Activated CD8-positive, alpha-beta memory T cell treated with anti-CD3 and anti-CD28 coated beads for 48 hours (primary cell): Measurements from ENCODE around the gene HOXD10.

Experiments
- DNase-seq, 3 experiments: peaks; one replicate each; pipeline ENCODE4 v3.0.0-alpha.2; 2020; ENCODE audit warnings: low read depth in 2 of 3, low spot score in 2 of 3

Gene HOXD10

DNA sequence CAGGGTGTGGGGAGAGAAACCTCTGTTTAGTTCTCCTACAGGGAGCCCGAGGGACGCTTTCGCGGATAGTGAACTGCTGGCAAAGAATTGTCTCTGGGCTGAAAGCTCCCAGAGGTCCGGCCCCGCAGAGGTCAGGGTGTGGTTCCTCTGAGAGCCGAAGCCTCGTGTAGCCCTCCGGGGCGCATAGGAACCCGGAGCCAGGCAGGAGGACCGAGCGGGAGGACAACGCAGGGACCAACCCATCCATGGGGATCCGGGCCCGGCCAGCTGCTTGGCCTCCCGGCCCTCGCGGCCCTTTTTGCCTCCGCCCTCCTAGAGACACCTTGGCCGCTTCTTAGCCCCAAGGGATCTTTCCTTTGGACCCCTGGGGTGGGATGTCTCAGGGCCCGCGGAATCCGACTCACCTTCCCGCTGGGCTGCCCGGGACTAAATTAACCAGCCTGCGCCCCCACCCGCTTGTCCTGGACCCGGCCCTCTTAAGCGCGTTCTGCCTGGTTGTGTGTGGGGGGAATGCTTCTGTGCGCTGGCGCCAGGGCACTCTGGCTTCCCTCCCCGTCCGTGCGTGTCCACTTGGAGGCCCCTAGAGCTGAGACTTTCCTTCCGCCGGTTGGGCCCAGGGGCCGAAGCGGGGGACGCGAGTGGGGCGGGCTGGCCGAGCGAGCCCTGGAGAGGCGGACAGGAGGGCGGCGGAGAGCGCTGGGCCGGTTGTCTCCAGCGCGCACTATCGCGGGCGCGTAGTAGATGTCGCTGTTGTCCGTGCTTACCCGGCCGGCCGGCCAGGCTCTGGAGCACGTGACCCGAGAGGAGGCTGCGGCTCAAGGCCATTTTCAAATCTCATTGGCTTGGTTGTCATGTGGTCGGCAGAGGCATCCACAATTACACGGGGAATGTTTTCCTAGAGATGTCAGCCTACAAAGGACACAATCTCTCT is at the start of gene HOXD10:
Gene HOXD10 (plus strand): TSS at position 896 of the 931 bp plus-strand sequence. CDS start 56 bp downstream, outside the sequence.
- DNase-seq: no peak

DNA sequence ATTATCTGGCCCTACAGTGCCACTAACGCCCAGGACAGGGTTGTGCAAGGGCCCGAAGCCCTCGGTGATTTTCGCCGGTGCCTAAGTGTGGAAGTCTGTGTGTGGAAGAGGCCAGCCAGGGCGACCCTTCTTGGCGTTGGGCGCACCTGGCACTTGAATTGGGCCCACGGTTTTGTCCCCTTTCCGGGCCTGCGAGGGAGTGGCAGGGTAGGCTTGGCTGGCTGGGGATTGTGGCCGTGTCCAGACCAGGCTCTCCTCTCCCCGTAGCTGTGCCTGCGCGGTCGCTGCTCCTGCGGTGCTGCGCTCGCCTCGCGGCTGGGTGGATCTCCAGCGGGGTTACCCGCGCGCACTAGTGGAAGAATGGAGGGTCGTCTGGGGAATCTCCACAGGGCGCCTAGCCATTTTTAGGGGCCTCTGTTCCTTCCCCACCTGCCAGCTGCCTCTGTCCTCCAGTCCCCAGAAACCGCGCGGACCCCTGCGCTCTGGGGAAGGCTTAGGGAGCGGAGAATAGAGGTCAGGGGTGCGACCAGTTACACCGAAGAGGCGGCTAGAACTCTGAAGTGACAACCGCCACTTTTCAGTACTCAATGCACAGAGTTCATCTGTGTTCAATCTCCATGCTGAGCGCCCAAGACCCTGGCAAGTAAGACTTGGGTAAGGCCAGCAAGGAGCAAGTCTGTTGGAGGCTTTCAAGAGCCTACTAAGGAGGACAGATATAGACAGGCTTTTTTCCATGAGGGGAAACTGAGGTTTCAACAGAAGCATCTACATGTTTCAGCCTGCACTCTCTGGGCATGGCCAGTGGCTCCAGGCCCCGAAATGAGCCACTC is 48.8 kb upstream of the HOXD10 start:
- no peak for DNase-seq

DNA sequence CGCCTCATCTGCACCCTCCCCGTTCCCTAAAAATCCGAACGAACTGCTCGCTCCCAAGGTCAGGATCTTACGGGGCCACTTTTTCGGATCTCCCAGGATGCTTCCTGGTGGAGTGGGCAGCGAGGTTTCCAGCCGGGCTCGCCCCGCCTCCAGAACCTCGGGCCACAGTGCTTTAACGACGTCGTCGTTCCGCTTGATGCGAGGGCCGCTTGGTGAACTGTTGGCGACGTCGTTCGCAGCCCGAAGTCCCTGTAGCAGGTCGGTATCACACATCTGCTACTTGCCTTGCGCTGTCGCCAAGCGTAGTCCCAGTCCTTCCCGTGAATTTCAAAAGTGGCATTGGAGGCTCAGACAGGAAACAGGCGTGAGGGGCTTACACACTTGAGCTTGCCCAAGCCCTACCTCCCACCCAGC is 48.2 kb upstream of the HOXD10 start:
- no peak for DNase-seq

GRCh38 chr2:176071330-176072291 is 45.0 kb upstream of the HOXD10 start:
- no peak for DNase-seq

- no peak for DNase-seq
Measured at GRCh38 chr2:176072292-176072669, 44.3 kb upstream of the HOXD10 start.

GRCh38 chr2:176072951-176073904 is 43.4 kb upstream of the HOXD10 start:
- no peak for DNase-seq

DNA sequence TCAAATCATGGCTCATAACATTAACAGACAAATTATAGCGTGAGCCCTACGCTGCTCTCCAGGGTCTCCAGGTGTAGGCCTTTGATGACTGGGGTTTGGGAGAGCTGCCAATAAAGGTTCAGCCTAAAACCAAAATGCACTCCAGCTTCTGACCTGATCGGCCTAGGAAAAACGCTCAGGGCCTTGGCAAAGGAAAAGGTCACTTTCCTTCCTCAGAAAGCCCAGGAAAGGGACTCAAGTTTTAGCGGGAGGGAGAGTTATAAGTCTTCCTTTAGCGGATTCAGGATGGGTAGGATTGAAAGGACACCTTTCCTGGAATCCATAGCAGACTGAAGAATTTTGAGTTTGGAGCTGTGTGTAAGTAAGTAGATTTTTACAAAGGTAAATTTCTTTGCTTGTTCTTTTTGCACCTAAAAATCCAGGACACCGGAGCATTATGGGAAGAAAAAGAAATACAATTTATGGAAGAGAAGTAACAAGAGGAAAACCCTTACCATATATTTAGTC is 41.6 kb upstream of the HOXD10 start:
- DNase-seq: no peak

DNA sequence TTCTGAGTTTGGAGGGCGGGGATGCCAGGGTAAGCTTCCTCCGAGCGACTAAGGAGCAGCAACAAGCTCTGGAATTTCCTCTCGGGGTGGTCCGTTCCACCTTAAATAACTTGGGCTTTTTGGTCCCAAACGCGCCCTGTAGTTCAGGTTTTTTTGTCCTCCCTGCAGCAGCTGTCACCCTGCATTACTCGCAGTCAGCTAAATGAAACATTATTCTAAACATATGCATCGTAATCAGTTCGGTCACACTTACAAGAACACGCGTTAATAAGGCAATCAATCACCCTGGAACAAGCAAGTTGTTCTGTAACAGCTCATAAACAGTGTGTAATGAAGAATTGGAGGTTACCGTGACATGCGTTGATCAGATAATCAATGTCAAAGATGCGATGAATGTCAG is 41.1 kb upstream of the HOXD10 start:
- DNase-seq: no peak

- DNase-seq: no peak
Measured at GRCh38 chr2:176076063-176076462, 40.5 kb upstream of the HOXD10 start.

GRCh38 chr2:176076796-176077195 is 39.8 kb upstream of the HOXD10 start:
- DNase-seq: no peak

DNA sequence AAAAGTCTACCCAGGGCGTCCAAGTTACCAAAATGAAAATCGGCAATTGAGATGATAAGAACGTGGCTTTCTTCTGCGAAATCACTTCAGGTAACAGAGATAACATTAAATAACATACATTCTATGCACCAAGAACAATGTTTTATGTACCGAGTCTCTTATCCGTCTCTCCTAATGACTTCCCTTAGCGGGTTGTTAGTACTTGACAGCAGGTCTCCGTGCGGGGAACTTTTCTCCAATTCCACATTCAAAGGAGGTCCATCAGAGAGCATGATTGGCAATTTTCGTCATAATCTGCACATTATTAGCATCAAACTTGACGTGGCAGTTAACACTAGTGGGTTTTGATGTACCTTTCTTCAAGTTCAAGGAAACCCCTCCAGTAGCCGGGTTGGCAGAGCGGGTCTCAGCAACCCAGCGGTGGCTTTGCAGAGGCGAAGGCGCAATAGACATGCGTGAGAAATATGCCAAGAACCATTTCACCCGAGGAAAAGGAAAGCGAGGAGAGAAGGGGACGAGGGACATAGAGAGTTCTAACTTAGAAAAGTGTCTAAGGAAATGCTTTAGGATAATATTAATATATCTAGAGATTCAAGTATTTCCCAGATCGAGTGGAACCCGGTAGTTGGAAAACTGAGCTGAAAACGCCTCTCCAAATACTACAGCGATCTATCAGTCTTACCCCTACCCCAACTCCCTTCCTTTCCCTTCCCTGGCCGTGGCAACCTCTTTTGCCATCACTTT is 37.9 kb upstream of the HOXD10 start:
- DNase-seq: no peak

- no peak for DNase-seq
Measured at GRCh38 chr2:176079285-176079830, 37.2 kb upstream of the HOXD10 start.

- DNase-seq: no peak
Measured at GRCh38 chr2:176079831-176080539, 36.6 kb upstream of the HOXD10 start.

GRCh38 chr2:176080540-176081375 is 35.8 kb upstream of the HOXD10 start:
- no peak for DNase-seq

- DNase-seq: no peak
Measured at GRCh38 chr2:176081376-176081836, 35.2 kb upstream of the HOXD10 start.

DNA sequence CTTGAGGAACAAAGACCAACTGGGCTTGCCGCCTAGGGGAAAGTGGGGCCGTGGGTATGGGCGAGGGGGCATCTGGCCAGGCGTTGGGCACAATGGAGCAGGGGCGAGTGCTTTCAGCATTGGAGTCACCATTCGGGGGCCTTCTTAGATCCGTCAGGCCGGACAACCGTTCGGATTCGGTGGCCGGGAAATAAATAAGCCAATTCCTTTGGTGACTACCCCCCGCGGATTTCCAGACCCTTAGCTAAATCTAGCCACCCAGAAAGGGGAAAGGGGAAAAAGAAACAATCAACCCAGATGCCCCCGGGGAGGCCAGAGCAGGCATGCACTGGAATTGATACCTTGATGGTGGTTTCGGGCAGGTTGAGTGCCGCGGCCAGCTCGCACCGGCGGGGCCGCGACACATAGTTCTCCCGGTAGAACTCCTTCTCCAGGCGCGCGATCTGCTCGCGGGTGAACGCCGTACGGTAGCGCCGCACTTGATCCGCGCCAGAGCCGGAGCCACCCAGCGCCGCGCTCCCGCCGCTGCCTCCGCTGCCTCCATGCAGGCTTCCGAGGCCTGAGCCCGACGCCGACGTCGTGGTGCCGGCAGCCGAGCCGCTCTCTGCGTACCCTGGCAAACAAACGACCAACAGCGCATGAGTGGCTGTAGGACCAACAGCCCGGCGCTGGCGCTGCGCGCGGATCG is 34.6 kb upstream of the HOXD10 start:
- no peak for DNase-seq

GRCh38 chr2:176082525-176082823 is 34.1 kb upstream of the HOXD10 start:
- DNase-seq: no peak
